GM23338 (cell line): ENCODE results near the gene SRRD. TPM values are rescaled to one million over a fixed set of nuclear protein-coding genes. Genes with fewer than 3 reads are reported as not detected.

ENCODE experiments used
- ATAC-seq: fragments of 200-7000 bp; cut with Tn5 transposase; 3 replicates; pipeline ENCODE4 v1.9.1; 2020
- DNase-seq: peaks from one replicate; pipeline ENCODE4 v3.0.0-alpha.2; 2015; ENCODE audit warnings: low spot score
- H2AFZ ChIP-seq: fragments of 200-600 bp; sonication (generic); 2 replicates; pipeline ENCODE4 v1.8.0; 2016; ENCODE audit warnings: antibody characterized with exemption, mild to moderate bottlenecking, moderate library complexity
- H3F3A ChIP-seq: fragments of 200-600 bp; sonication (generic); replicated peaks from 2 replicates; pipeline ENCODE4 v1.8.0; 2017; ENCODE audit warnings: antibody characterized with exemption, mixed run types, low read depth
- H3K27ac ChIP-seq: fragments of 200-600 bp; sonication (generic); 2 replicates; pipeline ENCODE4 v1.6.1; 2016; ENCODE audit warnings: low read depth
- H3K27me3 ChIP-seq: fragments of 200-600 bp; sonication (generic); 2 replicates; pipeline ENCODE4 v1.8.0; 2016; ENCODE audit warnings: mild to moderate bottlenecking, mixed run types, moderate library complexity; ENCODE audit not compliant: insufficient read depth
- H3K36me3 ChIP-seq: fragments of 200-600 bp; sonication (generic); 2 replicates; pipeline ENCODE4 v1.8.0; 2016; ENCODE audit warnings: mild to moderate bottlenecking; ENCODE audit not compliant: insufficient read depth
- H3K4me1 ChIP-seq: fragments of 200-600 bp; sonication (generic); 2 replicates; pipeline ENCODE4 v1.8.0; 2016; ENCODE audit warnings: mild to moderate bottlenecking, moderate library complexity; ENCODE audit not compliant: insufficient read depth
- H3K4me2 ChIP-seq: fragments of 200-600 bp; sonication (generic); 2 replicates; pipeline ENCODE4 v1.7.1; 2017; ENCODE audit warnings: mixed run types
- H3K4me3 ChIP-seq: fragments of 200-600 bp; sonication (generic); 2 replicates; pipeline ENCODE4 v1.6.1; 2016; ENCODE audit warnings: mixed run types
- H3K79me2 ChIP-seq: fragments of 200-600 bp; sonication (generic); replicated peaks from 2 replicates; pipeline ENCODE4 v1.8.0; 2017; ENCODE audit warnings: mild to moderate bottlenecking; ENCODE audit not compliant: insufficient read depth
- H3K9me2 ChIP-seq: fragments of 200-600 bp; sonication (generic); 2 replicates; pipeline ENCODE4 v1.8.0; 2017; ENCODE audit not compliant: insufficient read depth
- H4K20me1 ChIP-seq: fragments of 200-600 bp; sonication (generic); replicated peaks from 2 replicates; pipeline ENCODE4 v1.8.0; 2017; ENCODE audit warnings: mild to moderate bottlenecking; ENCODE audit not compliant: insufficient read depth
- H3K27ac Mint-ChIP-seq: 2 replicates; pipeline ENCODE4 v1.8.0; 2020; ENCODE audit warnings: inconsistent platforms, mild to moderate bottlenecking, moderate library complexity, mixed read lengths
- H3K27me3 Mint-ChIP-seq: 3 replicates; pipeline ENCODE4 v1.8.0; 2022; ENCODE audit warnings: low read depth, mild to moderate bottlenecking, moderate library complexity, mixed read lengths, inconsistent platforms; ENCODE audit not compliant: insufficient read depth, poor library complexity
- H3K36me3 Mint-ChIP-seq: 3 replicates; pipeline ENCODE4 v1.8.0; 2021; ENCODE audit warnings: low read depth, mild to moderate bottlenecking, inconsistent platforms, moderate library complexity, mixed read lengths
- H3K4me1 Mint-ChIP-seq: 3 replicates; pipeline ENCODE4 v1.8.0; 2020; ENCODE audit warnings: mild to moderate bottlenecking, inconsistent platforms, mixed read lengths
- H3K4me3 Mint-ChIP-seq: 3 replicates; pipeline ENCODE4 v1.8.0; 2021; ENCODE audit warnings: moderate library complexity, mild to moderate bottlenecking, inconsistent platforms, mixed read lengths
- H3K9me3 Mint-ChIP-seq: 3 replicates; pipeline ENCODE4 v1.8.0; 2020; ENCODE audit warnings: moderate library complexity, mild to moderate bottlenecking, inconsistent platforms, mixed read lengths
- CREB1 ChIP-seq: fragments of 250-450 bp; sonication (Bioruptor Pico); IDR thresholded peaks from 2 replicates; pipeline ENCODE4 v1.5.0; 2020; ENCODE audit warnings: low read depth, mild to moderate bottlenecking, moderate library complexity
- EZH2 ChIP-seq: fragments of 200-600 bp; sonication (generic); IDR thresholded peaks from one replicate; pipeline ENCODE4 v1.8.0; 2017; ENCODE audit warnings: antibody characterized with exemption, mild to moderate bottlenecking, low read depth; ENCODE audit not compliant: unreplicated experiment
- EZH2phosphoT487 ChIP-seq: fragments of 200-600 bp; sonication (generic); IDR thresholded peaks from one replicate; pipeline ENCODE4 v1.8.1; 2018; ENCODE audit warnings: antibody characterized with exemption; ENCODE audit not compliant: unreplicated experiment
- JUNB ChIP-seq: IDR thresholded peaks from one replicate; pipeline ENCODE4 v1.6.1; 2016; ENCODE audit warnings: antibody characterized with exemption; ENCODE audit not compliant: unreplicated experiment
- NANOG ChIP-seq: IDR thresholded peaks from 2 replicates; pipeline ENCODE4 v1.6.1; 2016; ENCODE audit warnings: antibody characterized with exemption, borderline replicate concordance
- POLR2AphosphoS5 ChIP-seq: IDR thresholded peaks from 2 replicates; pipeline ENCODE4 v1.6.1; 2016; ENCODE audit warnings: antibody characterized with exemption, low read depth
- STAT1 ChIP-seq: IDR thresholded peaks from one replicate; pipeline ENCODE4 v1.6.1; 2016; ENCODE audit warnings: antibody characterized with exemption; ENCODE audit not compliant: unreplicated experiment
- ZNF114 ChIP-seq: fragments of 250-450 bp; sonication (Bioruptor Pico); IDR thresholded peaks from 2 replicates; pipeline ENCODE4 v1.5.0; 2020; ENCODE audit warnings: mild to moderate bottlenecking, moderate library complexity
- ZNF331 ChIP-seq: fragments of 250-450 bp; sonication (Bioruptor Pico); IDR thresholded peaks from 2 replicates; pipeline ENCODE4 v1.5.0; 2020; ENCODE audit warnings: low read depth, mild to moderate bottlenecking, moderate library complexity
- polyA plus RNA-seq: library from polyadenylated mRNA; unstranded; fragments of >200 nt; fragmentation: Nextera tagmentation; extraction: Ambion mirVana; gene quantifications from 2 replicates; pipeline ENCODE4 v1.2.1, GENCODE V29; 2016
- total RNA-seq: library from RNA; depleted of rRNA; stranded (reverse); fragments of >200 nt; shearing (Covaris generic); gene quantifications from 2 replicates; pipeline ENCODE4 v1.2.3, GENCODE V29; 2014
- TF ChIP-seq, protein P1 (sequence below): fragments of 250-450 bp; sonication (Bioruptor Pico); IDR thresholded peaks from 2 replicates; pipeline ENCODE4 v1.5.0; 2020; ENCODE audit warnings: mild to moderate bottlenecking, moderate library complexity
- TF ChIP-seq, protein P2 (sequence below), 2 experiments: fragments of 200-600 bp in 1 of 2; sonication (generic) in 1 of 2; conservative IDR thresholded peaks; 2 replicates each; pipeline versions ENCODE4 v1.5.1 to v1.6.1; 2016 to 2017; ENCODE audit warnings: antibody characterized with exemption in 2 of 2, low read depth in 2 of 2, mild to moderate bottlenecking in 2 of 2, moderate library complexity in 1 of 2
- TF ChIP-seq, protein P3 (sequence below): IDR thresholded peaks from one replicate; pipeline ENCODE4 v1.6.1; 2018; ENCODE audit warnings: antibody characterized with exemption; ENCODE audit not compliant: unreplicated experiment
- TF ChIP-seq, protein P4 (sequence below): IDR thresholded peaks from 2 replicates; pipeline ENCODE4 v1.6.1; 2016; ENCODE audit warnings: antibody characterized with exemption

Gene SRRD
- total and polyA plus RNA-seq, 2 experiments from 2014 or later, result 17.8 to 23.2 TPM

DNA sequence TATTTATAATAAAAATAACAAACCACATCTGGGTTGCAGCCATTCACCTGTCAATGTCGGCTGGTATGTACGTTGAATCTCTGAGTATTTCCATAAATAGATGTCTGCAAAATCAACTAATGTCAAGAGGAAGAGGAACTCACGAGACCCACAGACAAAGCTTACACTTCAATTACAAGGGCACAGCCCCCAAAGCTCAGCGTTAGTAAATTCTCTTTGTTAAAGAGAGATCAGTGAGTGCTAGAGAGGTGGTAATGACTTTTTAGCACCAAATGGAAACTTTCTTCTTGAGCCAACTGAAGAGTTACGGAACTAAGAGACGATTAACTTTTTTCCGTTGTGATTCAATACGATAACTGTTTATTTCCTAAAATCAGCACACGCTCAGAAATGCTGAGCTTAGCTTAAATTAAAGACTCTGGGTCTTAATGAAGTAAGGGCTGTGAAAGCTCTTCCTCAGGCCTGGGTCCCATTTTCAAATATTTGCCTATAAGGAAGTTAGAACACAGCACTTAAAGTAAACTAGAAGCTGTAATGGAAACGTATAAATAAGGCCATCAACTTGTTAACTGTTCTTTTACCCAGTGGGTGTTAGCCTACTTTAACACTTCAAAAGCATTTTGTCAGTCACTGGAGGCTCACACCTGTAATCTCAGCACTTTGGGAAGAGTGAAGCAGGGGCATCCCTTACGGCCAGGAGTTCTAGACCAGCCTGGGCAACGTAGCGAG lies 51.4 kb downstream of the SRRD start:
- Histone ChIP-seq H3K79me2 (0 out of 2 replicates have a peak, but pooled peaks cover 2% of the 10 kb centered on the region), H3K4me2 (no peak overlapping the region), H4K20me1 (peaks cover 7% of the 10 kb centered on the region), H3K36me3 (peaks cover 51% of the 10 kb centered on the region), H3K4me1 (0 out of 2 replicates have a peak, but pooled peaks cover 3% of the 10 kb centered on the region), H3K4me3 (no peak overlapping the region), H3K27me3 (no peaks in the 10 kb centered on the region), H2AFZ (no peak overlapping the region), H3K9me2 (no peaks in the 10 kb centered on the region), H3K27ac (no peak overlapping the region), H3F3A (peaks cover 23% of the 10 kb centered on the region; the same call in 1 of the 2 replicates)
- no peak overlapping the region for H3K4me3 Mint-ChIP-seq
- H3K27ac Mint-ChIP-seq, result no peak overlapping the region
- peaks cover 2% of the 10 kb centered on the region for H3K27me3 Mint-ChIP-seq
- DNase-seq (no peak), ATAC-seq (no peak)
- peaks cover 66% of the 10 kb centered on the region for H3K36me3 Mint-ChIP-seq
- no peaks in the 10 kb centered on the region for H3K4me1 Mint-ChIP-seq
- TF ChIP-seq EZH2 (no peak), POLR2AphosphoS5 (no peak), EZH2phosphoT487 (no peak), ZNF331 (CRISPR knock-in tag) (no peak), STAT1 (no peak), NANOG (no peak), JUNB (no peak), CREB1 (CRISPR knock-in tag) (no peak), ZNF114 (no peak)
- TF ChIP-seq, protein P1, sequence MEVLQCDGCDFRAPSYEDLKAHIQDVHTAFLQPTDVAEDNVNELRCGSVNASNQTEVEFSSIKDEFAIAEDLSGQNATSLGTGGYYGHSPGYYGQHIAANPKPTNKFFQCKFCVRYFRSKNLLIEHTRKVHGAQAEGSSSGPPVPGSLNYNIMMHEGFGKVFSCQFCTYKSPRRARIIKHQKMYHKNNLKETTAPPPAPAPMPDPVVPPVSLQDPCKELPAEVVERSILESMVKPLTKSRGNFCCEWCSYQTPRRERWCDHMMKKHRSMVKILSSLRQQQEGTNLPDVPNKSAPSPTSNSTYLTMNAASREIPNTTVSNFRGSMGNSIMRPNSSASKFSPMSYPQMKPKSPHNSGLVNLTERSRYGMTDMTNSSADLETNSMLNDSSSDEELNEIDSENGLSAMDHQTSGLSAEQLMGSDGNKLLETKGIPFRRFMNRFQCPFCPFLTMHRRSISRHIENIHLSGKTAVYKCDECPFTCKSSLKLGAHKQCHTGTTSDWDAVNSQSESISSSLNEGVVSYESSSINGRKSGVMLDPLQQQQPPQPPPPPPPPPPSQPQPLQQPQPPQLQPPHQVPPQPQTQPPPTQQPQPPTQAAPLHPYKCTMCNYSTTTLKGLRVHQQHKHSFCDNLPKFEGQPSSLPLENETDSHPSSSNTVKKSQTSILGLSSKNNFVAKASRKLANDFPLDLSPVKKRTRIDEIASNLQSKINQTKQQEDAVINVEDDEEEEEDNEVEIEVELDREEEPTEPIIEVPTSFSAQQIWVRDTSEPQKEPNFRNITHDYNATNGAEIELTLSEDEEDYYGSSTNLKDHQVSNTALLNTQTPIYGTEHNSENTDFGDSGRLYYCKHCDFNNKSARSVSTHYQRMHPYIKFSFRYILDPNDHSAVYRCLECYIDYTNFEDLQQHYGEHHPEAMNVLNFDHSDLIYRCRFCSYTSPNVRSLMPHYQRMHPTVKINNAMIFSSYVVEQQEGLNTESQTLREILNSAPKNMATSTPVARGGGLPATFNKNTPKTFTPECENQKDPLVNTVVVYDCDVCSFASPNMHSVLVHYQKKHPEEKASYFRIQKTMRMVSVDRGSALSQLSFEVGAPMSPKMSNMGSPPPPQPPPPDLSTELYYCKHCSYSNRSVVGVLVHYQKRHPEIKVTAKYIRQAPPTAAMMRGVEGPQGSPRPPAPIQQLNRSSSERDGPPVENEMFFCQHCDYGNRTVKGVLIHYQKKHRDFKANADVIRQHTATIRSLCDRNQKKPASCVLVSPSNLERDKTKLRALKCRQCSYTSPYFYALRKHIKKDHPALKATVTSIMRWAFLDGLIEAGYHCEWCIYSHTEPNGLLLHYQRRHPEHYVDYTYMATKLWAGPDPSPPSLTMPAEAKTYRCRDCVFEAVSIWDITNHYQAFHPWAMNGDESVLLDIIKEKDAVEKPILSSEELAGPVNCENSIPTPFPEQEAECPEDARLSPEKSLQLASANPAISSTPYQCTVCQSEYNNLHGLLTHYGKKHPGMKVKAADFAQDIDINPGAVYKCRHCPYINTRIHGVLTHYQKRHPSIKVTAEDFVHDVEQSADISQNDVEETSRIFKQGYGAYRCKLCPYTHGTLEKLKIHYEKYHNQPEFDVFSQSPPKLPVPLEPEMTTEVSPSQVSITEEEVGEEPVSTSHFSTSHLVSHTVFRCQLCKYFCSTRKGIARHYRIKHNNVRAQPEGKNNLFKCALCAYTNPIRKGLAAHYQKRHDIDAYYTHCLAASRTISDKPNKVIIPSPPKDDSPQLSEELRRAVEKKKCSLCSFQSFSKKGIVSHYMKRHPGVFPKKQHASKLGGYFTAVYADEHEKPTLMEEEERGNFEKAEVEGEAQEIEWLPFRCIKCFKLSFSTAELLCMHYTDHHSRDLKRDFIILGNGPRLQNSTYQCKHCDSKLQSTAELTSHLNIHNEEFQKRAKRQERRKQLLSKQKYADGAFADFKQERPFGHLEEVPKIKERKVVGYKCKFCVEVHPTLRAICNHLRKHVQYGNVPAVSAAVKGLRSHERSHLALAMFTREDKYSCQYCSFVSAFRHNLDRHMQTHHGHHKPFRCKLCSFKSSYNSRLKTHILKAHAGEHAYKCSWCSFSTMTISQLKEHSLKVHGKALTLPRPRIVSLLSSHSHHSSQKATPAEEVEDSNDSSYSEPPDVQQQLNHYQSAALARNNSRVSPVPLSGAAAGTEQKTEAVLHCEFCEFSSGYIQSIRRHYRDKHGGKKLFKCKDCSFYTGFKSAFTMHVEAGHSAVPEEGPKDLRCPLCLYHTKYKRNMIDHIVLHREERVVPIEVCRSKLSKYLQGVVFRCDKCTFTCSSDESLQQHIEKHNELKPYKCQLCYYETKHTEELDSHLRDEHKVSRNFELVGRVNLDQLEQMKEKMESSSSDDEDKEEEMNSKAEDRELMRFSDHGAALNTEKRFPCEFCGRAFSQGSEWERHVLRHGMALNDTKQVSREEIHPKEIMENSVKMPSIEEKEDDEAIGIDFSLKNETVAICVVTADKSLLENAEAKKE (CRISPR knock-in tag), result no peak
- TF ChIP-seq, protein P2, sequence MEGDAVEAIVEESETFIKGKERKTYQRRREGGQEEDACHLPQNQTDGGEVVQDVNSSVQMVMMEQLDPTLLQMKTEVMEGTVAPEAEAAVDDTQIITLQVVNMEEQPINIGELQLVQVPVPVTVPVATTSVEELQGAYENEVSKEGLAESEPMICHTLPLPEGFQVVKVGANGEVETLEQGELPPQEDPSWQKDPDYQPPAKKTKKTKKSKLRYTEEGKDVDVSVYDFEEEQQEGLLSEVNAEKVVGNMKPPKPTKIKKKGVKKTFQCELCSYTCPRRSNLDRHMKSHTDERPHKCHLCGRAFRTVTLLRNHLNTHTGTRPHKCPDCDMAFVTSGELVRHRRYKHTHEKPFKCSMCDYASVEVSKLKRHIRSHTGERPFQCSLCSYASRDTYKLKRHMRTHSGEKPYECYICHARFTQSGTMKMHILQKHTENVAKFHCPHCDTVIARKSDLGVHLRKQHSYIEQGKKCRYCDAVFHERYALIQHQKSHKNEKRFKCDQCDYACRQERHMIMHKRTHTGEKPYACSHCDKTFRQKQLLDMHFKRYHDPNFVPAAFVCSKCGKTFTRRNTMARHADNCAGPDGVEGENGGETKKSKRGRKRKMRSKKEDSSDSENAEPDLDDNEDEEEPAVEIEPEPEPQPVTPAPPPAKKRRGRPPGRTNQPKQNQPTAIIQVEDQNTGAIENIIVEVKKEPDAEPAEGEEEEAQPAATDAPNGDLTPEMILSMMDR (conservative IDR thresholded peaks at IDR 0.05; ENCODE audit: low read depth in 2 of 2), result no peak
- TF ChIP-seq, protein P3, sequence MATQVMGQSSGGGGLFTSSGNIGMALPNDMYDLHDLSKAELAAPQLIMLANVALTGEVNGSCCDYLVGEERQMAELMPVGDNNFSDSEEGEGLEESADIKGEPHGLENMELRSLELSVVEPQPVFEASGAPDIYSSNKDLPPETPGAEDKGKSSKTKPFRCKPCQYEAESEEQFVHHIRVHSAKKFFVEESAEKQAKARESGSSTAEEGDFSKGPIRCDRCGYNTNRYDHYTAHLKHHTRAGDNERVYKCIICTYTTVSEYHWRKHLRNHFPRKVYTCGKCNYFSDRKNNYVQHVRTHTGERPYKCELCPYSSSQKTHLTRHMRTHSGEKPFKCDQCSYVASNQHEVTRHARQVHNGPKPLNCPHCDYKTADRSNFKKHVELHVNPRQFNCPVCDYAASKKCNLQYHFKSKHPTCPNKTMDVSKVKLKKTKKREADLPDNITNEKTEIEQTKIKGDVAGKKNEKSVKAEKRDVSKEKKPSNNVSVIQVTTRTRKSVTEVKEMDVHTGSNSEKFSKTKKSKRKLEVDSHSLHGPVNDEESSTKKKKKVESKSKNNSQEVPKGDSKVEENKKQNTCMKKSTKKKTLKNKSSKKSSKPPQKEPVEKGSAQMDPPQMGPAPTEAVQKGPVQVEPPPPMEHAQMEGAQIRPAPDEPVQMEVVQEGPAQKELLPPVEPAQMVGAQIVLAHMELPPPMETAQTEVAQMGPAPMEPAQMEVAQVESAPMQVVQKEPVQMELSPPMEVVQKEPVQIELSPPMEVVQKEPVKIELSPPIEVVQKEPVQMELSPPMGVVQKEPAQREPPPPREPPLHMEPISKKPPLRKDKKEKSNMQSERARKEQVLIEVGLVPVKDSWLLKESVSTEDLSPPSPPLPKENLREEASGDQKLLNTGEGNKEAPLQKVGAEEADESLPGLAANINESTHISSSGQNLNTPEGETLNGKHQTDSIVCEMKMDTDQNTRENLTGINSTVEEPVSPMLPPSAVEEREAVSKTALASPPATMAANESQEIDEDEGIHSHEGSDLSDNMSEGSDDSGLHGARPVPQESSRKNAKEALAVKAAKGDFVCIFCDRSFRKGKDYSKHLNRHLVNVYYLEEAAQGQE, result no peak
- TF ChIP-seq, protein P4, sequence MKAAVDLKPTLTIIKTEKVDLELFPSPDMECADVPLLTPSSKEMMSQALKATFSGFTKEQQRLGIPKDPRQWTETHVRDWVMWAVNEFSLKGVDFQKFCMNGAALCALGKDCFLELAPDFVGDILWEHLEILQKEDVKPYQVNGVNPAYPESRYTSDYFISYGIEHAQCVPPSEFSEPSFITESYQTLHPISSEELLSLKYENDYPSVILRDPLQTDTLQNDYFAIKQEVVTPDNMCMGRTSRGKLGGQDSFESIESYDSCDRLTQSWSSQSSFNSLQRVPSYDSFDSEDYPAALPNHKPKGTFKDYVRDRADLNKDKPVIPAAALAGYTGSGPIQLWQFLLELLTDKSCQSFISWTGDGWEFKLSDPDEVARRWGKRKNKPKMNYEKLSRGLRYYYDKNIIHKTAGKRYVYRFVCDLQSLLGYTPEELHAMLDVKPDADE, result no peak
- H3K9me3 Mint-ChIP-seq, result no peaks in the 10 kb centered on the region
